T-helper 1 cell (primary cell): Measurements from ENCODE around the gene TRMT61A.
"Not testable (repeated sequence)": the region's sequence is repeated elsewhere in the genome, so short reads cannot be mapped to it uniquely, and the experiment has no call there.

Experiments
- DNase-seq, 5 donors: peaks; one replicate each; pipeline ENCODE4 v3.0.0-alpha.2; 2012 to 2020

Gene TRMT61A

DNA sequence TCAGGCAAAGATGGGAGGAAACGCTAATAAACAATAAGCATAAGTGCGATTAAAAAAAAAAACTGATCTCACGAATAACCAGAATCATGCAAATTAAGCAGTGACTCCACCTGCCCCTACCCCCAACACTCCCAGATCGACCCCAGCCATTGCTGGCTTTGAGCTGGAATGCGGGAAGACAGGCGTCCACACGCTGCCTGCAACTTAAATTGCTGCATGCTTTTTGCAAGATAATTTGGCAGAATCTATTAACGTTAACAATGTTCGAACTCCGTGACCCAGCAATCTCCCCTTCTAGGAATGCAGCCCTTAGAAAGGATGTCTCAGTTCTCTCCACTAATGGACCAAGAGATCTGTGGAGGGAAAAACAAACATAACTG, 5.4 kb upstream of the TRMT61A start:
- no peak for DNase-seq

DNA sequence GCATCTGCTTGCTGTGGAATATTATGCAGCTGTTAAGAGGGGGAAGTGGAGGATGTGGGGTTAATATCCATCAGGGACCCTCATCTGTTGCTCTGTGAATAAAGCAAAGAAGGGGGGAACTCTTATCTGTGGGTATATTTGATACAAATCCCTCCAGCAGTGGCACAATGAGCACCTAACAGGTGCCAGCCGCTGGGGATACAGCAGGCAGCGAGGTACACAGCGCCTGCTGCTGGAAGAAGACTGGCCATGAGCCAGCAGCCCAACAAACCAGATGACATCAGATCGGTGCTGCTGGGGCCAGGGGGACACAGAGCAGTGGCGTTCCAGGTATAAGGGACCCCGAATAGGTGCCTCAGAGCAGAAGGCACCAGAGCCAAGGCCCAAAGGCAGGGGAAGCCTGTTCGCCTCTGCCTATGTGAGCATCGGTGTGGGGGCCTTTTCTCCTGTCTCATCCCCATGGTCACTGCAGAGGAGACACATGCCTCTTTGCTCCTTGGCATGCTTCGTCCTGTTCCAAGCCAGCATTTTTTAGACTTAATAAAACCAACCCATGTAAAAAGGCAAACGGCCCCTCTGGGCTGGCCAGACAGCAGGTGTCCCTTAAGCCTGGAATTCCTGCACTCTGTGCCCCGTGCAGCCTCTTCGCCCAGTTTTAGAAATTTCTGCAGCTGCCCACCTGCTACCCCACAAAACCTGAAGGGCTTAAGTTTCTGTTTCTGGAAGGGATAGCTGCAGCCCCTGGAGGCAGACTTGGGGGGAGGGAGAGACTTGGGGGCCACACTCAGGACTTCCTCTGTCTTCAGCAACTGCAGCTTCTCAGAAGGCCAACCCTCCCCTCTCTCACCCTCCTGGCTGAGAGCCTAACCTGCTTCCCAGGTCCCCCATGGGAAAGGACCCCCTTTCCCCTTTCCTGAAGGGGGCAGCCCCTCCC, 4.7 kb upstream of the TRMT61A start:
- DNase-seq, result no peak

DNA sequence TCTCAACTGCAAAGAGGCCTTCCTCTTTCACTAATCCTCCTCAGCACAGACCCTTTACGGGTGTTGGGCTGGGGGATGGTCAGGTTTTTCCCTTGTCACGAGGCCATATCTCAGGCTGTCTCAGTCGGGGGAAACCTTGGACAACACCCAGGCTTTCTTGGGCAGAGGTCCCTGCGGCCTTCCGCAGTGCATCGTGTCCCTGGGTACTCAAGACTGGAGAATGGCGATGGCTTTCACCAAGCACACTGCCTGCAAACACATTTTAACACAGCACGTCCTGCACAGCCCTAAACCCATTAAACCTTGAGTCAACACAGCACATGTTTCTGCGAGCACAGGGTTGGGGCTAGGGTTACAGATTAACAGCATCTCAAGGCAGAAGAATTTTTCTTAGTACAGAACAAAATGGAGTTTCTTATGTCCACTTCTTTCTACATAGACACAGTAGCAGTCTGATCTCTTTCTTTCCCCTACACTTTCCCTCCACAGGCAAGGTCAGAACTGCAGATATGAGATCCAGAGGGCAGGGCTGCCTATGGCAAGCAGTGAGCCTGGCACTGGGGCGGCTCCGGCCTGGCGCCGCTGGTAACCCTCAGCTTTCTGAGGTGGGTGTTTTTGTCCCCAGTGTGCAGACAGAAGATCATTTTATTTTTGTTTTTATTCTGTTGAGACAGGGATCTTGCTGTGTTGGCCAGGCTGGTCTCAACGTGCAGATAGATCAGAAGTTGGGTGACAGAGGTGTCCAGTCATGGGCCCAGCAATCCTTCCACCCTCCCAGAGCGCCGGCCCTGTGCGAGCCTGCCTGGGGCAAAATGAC, 3.4 kb upstream of the TRMT61A start:
- DNase-seq, result not testable (repeated sequence)

DNA sequence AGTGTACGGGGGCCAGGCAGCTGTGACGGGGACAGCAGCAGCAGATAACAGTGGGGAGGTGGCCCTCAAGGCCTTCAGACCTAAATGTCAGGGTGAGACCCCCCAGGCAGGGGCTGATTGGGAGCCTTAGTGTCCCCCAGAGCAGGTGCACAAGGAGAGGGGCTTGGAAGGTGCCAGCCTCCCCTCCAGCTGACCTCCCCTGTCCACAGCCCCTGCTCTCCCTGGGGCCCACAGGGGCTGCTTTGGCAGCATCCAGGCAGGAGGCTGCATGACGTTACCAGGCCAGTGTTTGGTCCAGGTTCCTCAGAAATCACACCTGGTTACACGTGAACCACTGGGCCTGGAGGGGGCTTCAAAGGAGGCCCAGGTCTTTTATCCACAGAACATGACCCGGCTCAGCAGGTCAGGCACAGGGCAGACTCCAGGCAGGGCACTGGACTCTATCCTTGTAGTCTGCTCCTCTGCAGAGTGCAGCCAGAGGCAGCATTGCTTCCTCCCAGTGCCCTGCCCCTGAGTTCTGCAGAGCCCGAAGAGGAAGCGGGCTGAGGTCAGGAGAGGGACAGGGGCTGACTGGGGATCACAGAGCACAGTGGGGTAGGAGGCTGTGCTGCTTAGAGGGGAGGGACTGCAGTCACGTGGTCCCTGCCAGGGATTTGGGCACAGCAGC, 2.6 kb upstream of the TRMT61A start:
- DNase-seq, result no peak

DNA sequence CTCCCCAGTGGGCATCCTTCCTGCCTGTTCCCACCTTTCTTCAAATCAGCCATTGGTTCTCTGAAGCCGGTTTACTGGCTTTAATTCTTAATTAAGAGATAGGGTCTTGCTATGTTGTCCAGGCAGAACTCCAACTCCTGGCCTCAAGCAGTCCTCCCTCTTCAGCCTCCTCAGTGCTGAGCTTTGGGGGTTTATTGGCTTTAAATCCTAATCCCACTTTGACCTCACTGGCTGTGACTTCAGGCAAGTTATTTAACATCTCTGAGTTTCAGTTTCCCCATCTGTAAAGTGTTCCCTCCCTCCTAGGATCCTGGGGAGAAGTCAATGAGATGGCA, 2.1 kb upstream of the TRMT61A start:
- DNase-seq, result no peak

DNA sequence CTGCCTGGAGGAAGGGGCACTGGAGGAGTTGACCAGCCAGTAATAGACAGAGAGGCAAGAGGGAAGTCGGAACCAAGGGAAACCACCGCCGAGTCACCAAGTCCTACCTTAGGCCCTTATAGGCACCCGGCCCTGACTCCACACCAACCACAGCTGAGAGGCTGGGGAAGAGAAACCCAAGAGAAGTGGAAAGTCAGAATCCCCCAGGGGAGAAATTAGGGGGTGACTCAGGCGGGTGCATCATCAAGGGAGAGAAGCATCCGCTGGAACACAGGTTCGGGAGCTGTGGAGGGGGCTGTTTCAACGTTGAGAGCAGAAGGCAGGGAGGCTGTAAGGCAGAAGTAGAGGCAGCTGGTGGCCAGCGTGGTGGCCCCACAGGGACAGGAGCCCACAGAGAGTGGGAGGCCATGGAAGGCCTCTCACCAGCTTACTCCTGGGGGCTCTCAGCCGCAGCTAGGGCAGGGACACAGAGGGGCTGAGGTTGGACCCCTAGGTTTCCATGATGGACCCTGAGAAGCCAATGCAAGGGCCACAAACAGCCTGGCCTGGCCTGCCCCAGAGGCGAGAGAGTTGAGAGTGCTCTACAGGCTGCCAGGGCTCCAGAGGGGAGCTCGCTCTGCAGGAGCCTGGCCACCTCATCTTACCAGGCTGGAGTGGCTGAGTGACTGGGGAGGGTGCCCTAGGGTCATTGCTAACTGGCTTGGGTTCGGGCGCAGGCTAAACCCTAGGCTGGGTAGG, 1.4 kb upstream of the TRMT61A start:
- no peak for DNase-seq

DNA sequence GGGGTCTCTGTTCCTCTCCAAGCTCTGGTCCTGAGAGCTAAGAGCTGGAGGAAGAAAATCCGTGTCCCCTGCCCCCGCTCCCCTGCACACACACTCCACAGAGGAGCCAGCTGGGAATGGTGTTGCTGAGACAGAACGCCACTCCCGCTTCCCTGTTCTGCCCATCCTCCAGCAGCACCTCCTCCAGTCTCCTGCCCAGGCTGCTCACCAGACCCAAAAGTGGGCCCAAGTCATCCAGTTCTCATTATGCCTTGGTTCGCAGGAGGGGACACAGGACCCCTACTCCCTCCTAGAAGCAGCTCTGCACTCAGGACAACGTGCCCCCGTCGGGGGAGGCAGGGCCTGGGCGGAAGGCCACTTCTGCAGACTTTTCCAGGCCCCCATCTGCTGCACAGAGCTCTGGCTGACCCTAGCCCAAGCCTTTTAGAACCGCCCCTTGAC, 830 bp upstream of the TRMT61A start:
- no peak for DNase-seq

DNA sequence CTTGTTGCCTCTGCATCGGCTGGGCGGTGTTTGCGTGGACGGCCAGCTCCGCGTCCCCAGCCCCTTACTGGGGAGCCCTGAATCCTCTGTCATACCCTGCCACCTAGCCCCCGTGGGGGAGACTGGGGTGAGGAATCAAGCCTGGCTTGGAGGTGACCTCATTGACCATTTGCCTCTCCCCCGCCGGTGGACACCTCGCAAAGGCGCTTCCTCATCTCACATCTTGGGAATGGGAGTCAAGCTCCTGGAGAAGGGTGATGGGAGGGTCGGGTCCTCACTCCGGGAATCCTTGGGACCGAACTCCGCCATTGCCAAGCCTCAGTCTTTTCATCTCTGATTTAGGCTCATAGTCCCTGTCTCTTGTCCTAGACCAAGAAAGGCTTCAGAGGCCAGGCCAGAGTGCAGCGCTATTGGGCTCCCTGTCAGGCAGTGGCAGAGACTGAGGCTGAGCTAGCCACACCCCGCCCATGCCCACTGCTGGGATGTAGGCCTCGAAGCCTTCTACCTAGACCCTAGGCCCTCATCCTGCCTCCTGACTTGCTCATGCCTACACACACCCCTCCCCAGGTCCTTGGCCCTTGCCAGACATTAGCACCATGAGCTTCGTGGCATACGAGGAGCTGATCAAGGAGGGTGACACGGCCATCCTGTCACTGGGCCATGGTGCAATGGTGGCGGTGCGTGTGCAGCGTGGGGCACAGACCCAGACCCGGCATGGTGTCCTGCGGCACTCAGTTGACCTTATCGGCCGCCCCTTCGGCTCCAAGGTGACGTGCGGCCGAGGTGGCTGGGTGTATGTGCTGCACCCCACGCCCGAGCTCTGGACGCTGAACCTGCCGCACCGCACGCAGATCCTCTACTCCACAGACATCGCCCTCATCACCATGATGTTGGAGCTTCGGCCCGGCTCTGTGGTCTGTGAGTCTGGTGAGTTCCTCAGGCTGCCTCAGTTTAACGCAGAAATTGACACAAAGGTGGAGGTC, 678 bp downstream of the TRMT61A start:
- no peak for DNase-seq

DNA sequence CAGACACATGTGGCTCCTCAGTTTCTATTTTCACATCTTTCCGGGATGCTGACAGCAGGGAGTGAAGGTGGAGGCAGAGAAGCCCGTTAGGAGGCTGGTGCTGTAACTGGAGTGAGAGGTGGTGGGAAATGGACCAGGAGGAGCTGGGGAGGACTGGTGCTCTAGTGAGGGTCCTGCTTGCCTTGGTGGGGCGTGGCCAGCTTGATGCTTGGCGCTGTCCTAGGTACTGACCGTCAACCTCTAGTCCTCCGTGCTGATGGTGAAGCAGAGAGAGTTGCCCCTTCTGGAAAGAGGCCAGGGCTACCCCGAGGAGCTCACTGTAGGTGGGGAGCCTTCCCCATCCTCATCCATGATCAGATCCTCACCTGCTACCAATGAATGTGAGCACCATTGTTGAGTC, 1.4 kb downstream of the TRMT61A start:
- DNase-seq, result no peak

DNA sequence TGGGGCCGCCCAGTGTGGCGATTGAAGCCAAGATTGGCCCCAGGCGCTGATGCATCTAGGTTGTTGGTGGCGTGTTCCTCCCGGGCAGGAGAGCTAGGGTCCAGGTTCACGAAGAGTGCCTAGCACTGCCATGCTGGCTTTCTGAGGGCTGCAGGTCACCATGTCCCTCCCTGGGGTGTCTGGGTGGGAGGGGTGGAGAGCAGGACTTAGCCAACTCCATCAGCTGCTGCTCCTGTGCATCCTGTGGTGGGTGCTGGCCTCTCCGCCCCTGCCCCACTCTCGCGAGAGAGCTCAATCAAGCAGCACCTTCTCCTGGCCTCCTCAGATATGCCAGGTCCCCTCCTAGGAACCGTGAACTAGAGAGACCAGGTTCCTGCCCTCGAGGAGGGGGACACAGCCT, 1.8 kb downstream of the TRMT61A start:
- DNase-seq, result no peak

DNA sequence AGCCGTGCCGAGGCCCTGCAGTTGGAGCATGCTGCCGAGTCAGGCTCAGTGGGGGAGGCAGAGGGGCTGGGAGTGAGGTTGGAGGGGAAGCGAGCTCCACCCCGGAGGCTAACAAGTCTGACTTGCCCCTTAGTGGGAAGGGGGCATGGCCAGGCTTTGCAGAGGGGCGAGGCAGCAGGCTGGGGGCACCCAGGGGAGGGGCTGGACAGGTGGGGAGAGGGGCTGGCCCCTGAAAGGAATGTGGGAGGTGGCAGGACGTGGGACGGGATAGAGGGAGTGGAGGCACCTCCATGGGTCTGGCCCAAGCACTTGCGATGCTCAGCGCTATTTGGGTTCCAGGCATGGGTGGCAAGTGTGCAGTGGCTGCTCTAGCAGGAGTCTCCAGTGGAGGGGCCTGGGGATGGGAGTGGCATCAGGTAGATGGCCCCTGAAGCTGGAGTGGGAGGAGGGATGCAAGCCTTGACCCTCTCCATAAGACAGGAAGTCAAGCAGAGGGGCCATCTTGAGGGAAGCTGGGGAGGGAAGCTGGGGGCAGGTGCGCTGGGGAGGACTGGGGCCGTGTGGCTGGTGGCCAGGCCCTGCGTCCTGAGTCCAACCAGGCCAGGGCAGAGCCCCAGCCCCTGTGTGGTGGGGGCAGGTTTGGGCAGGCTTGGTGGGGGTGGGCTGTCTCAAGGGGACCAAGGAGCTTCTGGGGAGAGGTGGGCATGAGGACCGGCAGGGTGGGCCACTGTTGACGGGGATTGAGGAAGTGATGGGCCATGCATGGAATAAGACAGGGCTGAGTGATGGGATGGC, 2.6 kb downstream of the TRMT61A start:
- no peak for DNase-seq

DNA sequence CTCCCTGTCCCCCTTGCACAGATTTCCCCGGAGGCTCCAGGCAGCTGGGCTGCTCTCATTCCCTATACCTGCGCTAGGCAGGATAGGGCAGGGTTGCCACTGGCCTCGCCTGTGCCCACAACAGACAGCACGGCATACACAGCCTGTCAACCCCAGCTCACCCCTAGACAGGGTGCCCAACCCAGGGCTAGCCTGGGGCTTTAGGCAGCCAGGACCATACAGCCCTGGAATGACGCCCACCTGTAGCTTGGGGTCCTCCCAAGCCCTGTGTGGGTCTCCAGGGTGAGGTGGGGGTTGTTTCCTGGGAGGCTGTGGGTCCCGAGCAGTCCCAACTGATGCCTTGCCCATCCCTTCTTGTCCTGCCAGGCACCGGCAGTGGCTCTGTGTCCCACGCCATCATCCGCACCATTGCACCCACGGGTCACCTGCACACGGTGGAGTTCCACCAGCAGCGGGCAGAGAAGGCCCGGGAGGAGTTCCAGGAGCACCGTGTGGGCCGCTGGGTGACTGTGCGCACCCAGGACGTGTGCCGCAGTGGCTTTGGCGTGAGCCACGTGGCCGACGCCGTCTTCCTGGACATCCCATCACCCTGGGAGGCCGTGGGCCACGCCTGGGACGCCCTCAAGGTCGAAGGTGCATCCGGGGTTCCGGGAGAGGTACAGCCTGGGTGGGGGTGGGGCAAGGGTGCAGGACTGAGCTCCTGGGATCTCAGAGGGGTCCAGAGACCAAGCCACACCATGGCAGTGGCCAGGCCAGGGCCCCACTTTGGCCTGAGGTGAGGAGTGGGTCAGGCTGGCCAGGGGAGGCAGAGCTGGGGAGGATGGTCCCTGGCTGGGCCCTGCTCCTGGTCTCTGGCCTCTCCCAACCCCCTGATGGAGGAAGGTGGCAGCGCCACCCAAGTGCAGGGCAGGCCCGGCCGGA, 3.5 kb downstream of the TRMT61A start:
- no peak for DNase-seq

DNA sequence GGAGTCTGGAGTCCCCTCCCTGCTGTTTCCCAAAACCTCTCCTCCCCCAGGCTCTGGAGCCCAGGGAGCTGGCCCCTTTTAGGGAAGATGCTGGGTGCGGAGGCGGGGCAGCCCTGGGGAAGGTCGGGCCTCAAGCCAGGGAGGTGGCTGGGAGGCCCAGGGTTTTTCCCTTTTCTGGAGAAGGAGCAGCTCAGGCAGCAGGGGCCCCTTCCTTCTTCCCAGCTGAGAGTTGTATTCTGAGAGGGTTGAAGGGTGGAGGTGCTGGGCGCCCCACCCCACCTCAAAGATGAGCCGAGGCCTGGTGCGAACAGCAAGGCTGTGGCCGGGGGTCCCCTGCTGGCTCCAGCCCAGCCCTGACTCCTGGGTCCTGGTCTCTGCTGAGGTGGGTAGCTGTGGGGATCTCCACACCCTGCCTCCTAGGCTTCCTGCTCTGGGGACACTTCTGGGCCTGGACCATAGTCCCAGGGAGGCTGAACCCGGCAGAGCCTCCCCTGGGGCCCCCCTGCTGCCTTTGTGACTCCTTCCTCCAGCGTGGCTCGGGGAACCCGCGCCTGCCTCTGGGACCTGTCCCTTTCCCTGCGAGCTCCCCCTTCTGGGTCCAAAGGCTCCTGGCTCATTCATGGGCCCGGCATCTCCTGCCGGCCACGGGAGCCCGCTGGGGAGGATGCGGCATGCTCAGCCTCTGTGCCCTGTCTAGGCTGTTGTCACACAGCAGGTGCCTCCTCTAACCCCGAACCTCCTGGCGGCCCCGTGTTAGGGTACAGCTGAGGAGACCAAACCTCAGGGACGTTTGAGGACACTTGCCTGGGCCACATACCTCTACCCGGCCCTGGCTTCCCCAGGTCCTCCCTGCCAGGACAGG, 4.4 kb downstream of the TRMT61A start:
- DNase-seq, result no peak

DNA sequence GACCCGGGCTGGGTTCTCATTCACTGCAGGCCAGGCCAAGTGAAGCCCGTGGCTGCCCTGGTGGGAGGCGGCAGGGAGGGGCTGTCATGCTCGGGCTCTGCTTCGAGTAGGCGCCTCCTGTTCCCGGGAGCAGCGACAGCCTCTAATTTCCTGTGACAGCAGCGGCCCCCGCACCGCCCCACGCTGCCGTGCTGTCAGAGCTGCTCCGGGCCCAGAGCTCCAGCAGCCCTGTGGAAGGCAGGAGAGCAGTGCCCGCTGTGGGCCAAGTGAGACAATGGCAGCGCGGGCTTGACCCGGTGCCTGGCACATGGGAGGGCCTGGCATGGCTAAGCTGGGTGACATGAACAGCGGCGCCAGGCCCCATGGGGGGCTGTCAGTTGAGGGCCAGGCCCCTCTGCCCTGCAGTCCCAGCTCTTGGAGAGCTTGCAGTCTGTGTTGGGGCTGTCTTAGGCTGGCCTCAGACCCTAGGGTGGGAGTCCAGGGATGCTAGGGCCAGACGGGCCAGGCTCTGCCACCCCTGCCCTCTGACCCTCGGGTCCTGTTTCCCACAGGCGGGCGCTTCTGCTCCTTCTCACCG, 5.1 kb downstream of the TRMT61A start:
- DNase-seq, result no peak

DNA sequence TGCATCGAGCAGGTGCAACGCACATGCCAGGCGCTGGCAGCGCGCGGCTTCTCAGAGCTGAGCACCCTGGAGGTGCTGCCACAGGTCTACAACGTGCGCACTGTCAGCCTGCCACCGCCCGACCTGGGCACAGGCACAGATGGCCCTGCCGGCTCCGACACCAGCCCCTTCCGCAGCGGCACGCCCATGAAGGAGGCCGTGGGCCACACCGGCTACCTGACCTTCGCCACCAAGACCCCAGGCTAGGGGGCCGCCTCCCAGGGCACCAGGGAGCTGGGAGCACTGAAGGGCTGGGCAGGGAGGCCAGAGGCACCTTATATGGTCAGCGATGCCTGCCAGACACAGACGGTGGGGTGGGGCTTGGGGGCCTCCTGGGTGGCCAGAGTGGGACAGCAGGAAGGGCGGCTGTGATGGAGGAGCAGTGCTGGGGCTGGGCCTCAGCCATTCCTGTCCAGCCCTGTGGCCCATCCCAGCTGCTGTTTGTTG, 5.6 kb downstream of the TRMT61A start:
- no peak for DNase-seq

DNA sequence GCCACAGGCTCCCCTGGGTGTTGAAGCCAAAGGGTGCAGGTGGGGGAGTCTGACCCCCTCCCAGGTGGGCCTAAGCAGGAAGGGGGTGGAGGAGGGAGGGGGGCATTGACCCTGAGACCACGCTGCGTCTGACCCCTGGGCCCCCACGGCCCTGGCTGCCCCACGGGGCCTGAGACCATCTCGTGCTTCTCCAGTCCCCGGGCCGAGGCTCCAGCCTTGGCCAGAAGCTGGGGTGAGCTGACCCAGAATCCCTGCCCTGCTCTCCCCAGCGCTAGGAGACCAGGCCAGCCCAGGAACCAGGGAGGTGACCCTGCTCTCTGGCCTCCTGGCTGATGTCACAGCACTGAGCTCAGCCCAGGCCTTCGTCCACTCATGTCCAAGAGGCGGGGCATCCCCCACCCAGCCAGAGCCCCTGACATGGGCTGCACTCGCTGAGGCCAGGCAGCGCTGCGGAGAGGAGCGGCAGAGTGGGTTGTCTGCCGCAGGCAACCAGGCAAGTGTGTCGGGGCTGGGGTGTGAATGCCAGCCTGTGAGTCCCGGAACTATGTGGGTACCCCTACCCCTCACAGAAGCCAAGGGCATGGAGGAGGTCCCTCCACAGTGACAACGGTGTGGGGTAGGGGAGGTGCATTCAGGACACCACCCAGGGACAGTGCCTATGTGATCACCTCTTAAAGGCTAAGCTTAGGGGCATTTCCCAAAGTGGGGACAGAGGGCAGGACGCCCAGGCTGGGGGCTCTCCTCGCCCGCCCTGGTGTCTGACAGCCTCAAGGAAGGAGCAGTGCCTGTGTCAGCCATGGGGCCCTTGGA, 6.3 kb downstream of the TRMT61A start:
- no peak for DNase-seq
